DOHH2 (cell line): ENCODE measurements around the gene HRK.

Experiments
- H3F3A ChIP-seq: fragments of 200-600 bp; sonication (generic), shearing (Covaris generic); 2 replicates; pipeline ENCODE4 v1.6.0; 2016; ENCODE audit warnings: antibody characterized with exemption, mild to moderate bottlenecking; ENCODE audit not compliant: control insufficient read depth, insufficient read depth
- H3K27ac ChIP-seq: fragments of 200-600 bp; sonication (generic); 2 replicates; pipeline ENCODE4 v1.5.1; 2014; ENCODE audit warnings: low read depth, mild to moderate bottlenecking, low read length, moderate library complexity
- H3K27me3 ChIP-seq: fragments of 200-600 bp; sonication (generic); 2 replicates; pipeline ENCODE4 v1.6.1; 2014; ENCODE audit warnings: mild to moderate bottlenecking, low read length, mixed read lengths; ENCODE audit not compliant: control insufficient read depth
- H3K36me3 ChIP-seq: fragments of 200-600 bp; sonication (generic); 2 replicates; pipeline ENCODE4 v1.6.1; 2014; ENCODE audit warnings: mild to moderate bottlenecking, low read length, moderate library complexity, mixed read lengths; ENCODE audit not compliant: control insufficient read depth
- H3K4me1 ChIP-seq: fragments of 200-600 bp; sonication (generic); 2 replicates; pipeline ENCODE4 v1.6.1; 2014; ENCODE audit warnings: mild to moderate bottlenecking, low read length, mixed read lengths; ENCODE audit not compliant: control insufficient read depth
- H3K4me2 ChIP-seq: fragments of 200-600 bp; sonication (generic); 2 replicates; pipeline ENCODE4 v1.6.0; 2014; ENCODE audit warnings: mild to moderate bottlenecking, low read length, moderate library complexity
- H3K4me3 ChIP-seq: fragments of 200-600 bp; sonication (generic); 2 replicates; pipeline ENCODE4 v1.5.1; 2014; ENCODE audit warnings: mild to moderate bottlenecking, low read length, mixed read lengths
- H3K79me2 ChIP-seq: fragments of 200-600 bp; sonication (generic); 2 replicates; pipeline ENCODE4 v1.6.1; 2014; ENCODE audit warnings: mild to moderate bottlenecking, low read length, mixed read lengths; ENCODE audit not compliant: control insufficient read depth
- H3K9me2 ChIP-seq: fragments of 200-600 bp; sonication (generic); replicated peaks from 2 replicates; pipeline ENCODE4 v1.6.1; 2014; ENCODE audit warnings: mild to moderate bottlenecking, low read length, mixed read lengths; ENCODE audit not compliant: control insufficient read depth
- H3K9me3 ChIP-seq: fragments of 200-600 bp; sonication (generic); 2 replicates; pipeline ENCODE4 v1.6.1; 2014; ENCODE audit warnings: antibody characterized with exemption, low read length, mixed read lengths; ENCODE audit not compliant: control insufficient read depth, insufficient read depth
- H4K20me1 ChIP-seq: fragments of 200-600 bp; sonication (generic); 2 replicates; pipeline ENCODE4 v1.6.0; 2014; ENCODE audit warnings: low read depth, mild to moderate bottlenecking, antibody characterized with exemption, low read length, moderate library complexity; ENCODE audit not compliant: control insufficient read depth, insufficient read depth
- CTCF ChIP-seq: fragments of 200-600 bp; sonication (generic); IDR thresholded peaks from one replicate; pipeline ENCODE4 v1.5.1; 2014; ENCODE audit warnings: antibody characterized with exemption, mild to moderate bottlenecking, low read depth, low read length; ENCODE audit not compliant: poor library complexity, severe bottlenecking
- EZH2phosphoT487 ChIP-seq: fragments of 200-600 bp; sonication (generic); IDR thresholded peaks from 2 replicates; pipeline ENCODE4 v1.6.1; 2017; ENCODE audit warnings: borderline replicate concordance, mild to moderate bottlenecking, antibody characterized with exemption, low read length, moderate library complexity, mixed read lengths

HRK gene

GRCh38 chr12:116916122-116916521 lies 34.9 kb upstream of the HRK start:
- Histone ChIP-seq H3K4me2 (peak overlapping the region; percentile 36), H3F3A (peaks cover 2% of the 10 kb centered on the region; the same call in 1 of the 2 replicates), H3K27ac (no peak overlapping the region), H3K9me2 (no peaks in the 10 kb centered on the region), H3K4me3 (no peak overlapping the region), H3K27me3 (no peaks in the 10 kb centered on the region), H3K9me3 (no peaks in the 10 kb centered on the region), H3K36me3 (peaks cover 34% of the 10 kb centered on the region), H4K20me1 (0 out of 2 replicates have a peak, but pooled peaks cover 3% of the 10 kb centered on the region), H3K4me1 (peaks cover 59% of the 10 kb centered on the region), H3K79me2 (peaks cover 91% of the 10 kb centered on the region)
- TF ChIP-seq CTCF (no peak), EZH2phosphoT487 (no peak)

- peaks cover 54% of the 10 kb centered on the region for H3K4me1 ChIP-seq
- no peak overlapping the region for H3K4me3 ChIP-seq
- TF ChIP-seq EZH2phosphoT487 (no peak), CTCF (no peak)
- no peaks in the 10 kb centered on the region for H3K9me3 ChIP-seq
- peaks cover 2% of the 10 kb centered on the region; the same call in 1 of the 2 replicates for H3F3A ChIP-seq
- no peak overlapping the region for H3K27ac ChIP-seq
- H3K4me2 ChIP-seq: no peak overlapping the region
- H4K20me1 ChIP-seq: no peaks in the 10 kb centered on the region
- peaks cover 27% of the 10 kb centered on the region for H3K36me3 ChIP-seq
- peaks cover 91% of the 10 kb centered on the region for H3K79me2 ChIP-seq
- H3K27me3 ChIP-seq: no peaks in the 10 kb centered on the region
- H3K9me2 ChIP-seq: no peaks in the 10 kb centered on the region
These were observed 34.1 kb upstream of the HRK start for GRCh38 chr12:116915326-116915725.

DNA sequence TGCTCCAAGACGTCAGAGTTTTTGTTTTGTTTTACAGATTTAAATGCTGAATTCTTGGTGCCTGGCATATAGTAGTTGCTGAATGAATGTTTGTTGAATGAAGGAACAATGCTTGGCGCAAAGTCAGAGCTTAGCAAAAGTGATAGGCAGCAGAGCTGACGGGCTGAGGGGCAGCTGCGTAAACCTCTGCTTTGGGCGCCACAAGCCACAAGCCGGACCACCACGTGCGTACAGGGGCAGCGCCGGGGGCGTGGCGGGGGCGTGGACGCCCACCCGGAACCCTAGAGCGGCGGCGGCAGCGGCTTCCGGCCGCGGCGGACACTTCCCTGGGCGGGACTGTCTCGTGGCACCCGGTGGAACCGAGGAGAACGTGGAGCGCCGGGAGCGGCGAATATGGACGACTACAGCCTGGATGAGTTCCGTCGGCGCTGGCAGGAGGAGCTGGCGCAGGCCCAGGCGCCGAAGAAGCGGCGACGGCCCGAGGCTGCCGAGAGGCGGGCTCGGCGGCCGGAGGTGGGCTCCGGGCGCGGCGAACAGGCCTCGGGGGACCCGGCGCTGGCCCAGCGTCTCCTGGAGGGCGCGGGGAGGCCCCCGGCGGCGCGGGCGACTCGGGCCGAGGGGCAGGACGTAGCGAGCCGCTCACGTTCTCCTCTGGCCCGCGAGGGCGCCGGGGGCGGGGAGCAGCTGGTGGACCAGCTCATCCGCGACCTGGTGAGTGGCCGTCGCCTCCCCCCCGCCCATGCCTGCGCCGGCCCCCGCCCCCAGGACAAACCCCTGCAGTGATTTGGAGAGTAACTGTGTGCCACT lies 29.6 kb upstream of the HRK start, which contains the start of gene FBXW8:
Gene FBXW8 (plus strand): TSS at position 306 of the 807 bp plus-strand sequence. CDS start 88 bp downstream, at position 394.
- peaks cover 21% of the 10 kb centered on the region for H3K4me1 ChIP-seq
- no peaks in the 10 kb centered on the region for H4K20me1 ChIP-seq
- peak within 1 kb of the TSS; percentile 33 for H3K27ac ChIP-seq
- no peaks in the 10 kb centered on the region for H3F3A ChIP-seq
- peaks cover 11% of the 10 kb centered on the region for H3K36me3 ChIP-seq
- no peaks in the 10 kb centered on the region for H3K9me3 ChIP-seq
- no peaks in the 10 kb centered on the region for H3K9me2 ChIP-seq
- TF ChIP-seq CTCF (no peak), EZH2phosphoT487 (no peak)
- peak within 1 kb of the TSS; percentile 95 for H3K4me2 ChIP-seq
- H3K79me2 ChIP-seq: peaks cover 54% of the 10 kb centered on the region
- peak within 1 kb of the TSS; percentile 69 for H3K4me3 ChIP-seq
- no peaks in the 10 kb centered on the region for H3K27me3 ChIP-seq
